HG03025 (cell line): Measurements from ENCODE around the gene AAMDC.
"Not testable (repeated sequence)": the region's sequence is repeated elsewhere in the genome, so short reads cannot be mapped to it uniquely, and the experiment has no call there.

Experiments used
- ATAC-seq: cut with Tn5 transposase; IDR thresholded peaks from one replicate; pipeline ENCODE4 v1.9.1; 2021; ENCODE audit warnings: mild to moderate bottlenecking, moderate library complexity; ENCODE audit not compliant: unreplicated experiment, low FRiP score

The AAMDC gene

DNA sequence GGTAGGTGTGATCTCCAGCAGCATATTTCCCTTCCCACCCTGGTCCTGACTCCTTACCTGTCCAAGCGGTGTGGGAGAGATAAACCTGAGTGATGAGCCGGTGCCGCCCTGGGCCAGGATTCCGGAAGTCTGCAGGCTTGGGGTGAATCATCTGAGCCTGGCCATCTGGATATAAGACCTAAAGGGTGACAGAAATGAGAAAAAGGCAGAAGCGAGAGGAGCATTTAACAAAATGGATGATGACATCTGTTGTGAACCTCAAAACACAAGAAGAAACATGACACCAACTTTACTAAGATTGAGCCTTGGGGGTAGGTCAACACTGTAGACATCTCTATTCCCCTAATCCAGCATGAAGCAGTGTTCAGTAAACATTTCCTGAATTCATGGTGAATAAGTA lies 62.8 kb downstream of the AAMDC start:
- ATAC-seq, result no peak

DNA sequence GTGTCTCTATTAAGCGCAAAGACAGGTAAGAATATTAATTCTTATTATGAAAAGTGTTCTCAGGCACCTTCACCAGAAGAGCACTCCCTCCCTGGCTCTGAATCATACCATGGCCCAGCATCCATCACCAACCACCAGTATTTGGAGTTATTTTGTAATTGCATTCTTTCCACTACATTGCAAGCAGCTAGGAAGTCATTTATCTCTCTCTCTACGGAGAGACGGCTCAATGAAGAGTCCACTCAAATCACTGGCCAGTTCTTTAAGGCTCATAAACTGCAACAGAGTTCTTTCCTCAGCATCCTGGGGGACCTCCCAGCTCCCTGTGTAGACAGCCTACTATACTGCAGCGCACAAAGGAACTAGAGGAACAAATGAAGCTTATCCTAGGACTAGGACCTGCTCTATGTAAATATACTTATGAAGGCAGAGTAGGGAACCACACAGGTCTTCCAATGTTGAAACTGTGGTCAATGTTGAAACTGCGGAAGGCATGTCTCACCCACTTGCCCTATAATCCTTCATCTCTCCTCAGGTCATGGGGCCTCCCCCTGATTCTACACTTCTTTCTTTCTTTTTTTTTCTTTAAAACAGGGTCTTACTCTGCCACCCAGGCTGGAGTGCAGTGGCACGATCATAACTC lies 63.4 kb downstream of the AAMDC start:
- no peak for ATAC-seq

GRCh38 chr11:77884829-77885190 lies 63.9 kb downstream of the AAMDC start:
- no peak for ATAC-seq

DNA sequence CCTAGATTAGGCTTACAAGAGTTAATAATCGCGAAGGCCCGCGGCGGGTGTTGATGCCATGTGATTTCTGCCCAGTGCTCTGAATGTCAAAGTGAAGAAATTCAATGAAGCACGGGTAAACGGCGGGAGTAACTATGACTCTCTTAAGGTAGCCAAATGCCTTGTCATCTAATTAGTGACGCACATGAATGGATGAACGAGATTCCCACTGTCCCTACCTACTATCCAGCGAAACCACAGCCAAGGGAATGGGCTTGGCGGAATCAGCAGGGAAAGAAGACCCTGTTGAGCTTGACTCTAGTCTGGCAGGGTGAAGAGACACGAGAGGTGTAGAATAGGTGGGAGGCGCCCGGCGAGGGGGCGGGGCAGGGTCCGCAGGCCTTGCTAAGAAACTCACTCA lies 65.5 kb downstream of the AAMDC start:
- no peak for ATAC-seq

DNA sequence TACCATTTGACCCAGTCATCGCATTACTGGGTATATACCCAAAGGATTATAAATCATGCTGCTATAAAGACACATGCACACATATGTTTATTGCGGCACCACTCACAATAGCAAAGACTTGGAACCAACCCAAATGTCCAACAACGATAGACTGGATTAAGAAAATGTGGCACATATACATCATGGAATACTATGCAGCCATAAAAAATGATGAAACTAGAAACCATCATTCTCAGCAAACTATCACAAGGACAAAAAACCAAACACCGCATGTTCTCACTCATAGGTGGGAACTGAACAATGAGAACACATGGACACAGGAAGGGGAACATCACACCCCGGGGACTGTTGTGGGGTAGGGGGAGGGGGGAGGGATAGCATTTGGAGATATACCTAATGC lies 68.1 kb downstream of the AAMDC start:
- ATAC-seq, result not testable (repeated sequence)

DNA sequence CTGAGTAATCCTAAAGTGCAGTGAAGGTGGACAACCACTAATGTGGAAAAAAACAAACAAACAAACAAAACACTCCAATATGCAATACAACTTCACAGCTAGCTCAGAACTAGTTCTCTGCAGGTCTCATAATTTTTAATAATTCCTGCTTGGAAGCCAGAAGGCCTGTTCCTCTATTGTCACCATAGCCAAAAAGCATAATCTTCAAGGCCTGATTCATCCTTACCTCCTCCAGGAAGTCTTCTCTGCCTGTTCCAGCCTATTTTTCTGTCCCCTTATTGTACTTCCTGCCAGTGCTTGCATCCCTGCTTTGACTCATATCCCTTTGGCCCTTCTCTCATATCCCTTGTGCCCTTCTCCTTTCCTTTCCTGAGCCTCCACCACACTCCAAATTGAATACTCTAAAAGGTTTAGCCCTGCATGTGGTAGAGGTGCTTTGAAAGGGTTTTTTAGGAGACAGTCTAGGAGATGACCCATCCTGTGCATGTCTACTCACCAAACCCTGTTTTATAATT lies 69.2 kb downstream of the AAMDC start:
- not testable (repeated sequence) for ATAC-seq

DNA sequence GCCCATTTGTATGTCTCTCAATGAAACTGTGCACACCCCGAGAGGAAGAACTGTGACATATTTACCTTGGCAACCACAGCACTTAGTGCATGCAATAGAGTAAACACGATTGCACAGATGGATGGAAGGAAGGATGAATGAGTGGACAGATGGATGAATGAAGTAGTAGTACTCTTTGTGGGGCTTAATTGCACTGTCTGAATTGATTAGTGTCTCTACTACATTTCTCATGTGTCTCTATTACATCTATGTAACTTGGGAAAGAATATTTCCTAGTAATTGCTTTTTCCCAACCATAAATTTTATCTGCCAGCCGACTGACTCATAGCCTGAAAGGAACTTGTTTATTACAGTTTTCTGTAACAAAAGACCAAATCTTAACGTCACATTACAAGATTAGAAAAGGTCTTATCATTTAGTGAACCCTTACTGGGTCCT lies 69.7 kb downstream of the AAMDC start:
- ATAC-seq, result not testable (repeated sequence)

DNA sequence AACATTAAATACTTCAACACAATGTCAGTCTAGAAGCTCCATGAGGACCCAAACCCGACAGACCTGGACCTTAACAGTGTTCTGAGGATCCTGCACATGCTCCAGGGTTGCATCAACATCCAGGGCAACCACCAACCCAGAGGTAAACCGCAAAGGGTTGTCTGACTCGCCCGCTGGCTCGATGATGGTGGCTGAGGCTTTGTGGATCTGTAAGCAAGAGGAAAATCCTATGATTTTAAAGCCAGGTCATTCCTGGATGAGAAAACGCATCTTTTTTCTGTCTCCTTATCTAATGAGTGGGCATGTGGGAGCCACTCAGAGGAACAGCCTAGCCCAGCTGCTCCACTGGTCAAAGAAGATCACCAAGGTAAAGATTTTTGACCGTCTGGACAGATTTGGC lies 70.3 kb downstream of the AAMDC start:
- ATAC-seq, result not testable (repeated sequence)

DNA sequence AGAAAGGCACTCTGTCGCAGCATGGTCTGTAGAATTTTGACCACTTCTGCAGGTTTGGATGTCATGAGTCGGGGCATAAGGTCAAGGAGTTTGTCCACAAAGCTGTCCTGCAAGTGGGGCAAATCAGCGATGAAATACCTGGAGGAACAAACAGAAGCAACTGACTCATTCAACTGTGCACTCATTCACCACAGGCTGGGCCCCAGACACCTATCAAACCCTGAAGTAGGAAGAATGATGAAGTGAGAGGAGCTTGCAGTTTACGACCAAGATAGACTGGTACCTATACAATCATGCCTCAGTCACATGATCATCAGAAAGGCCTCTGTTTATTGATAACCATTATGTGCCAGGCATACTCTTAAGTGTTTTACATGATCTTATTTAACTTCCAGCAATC lies 70.8 kb downstream of the AAMDC start:
- not testable (repeated sequence) for ATAC-seq

GRCh38 chr11:77894949-77895348 lies 74.0 kb downstream of the AAMDC start:
- not testable (repeated sequence) for ATAC-seq

GRCh38 chr11:77908835-77909234 lies 87.9 kb downstream of the AAMDC start:
- no peak for ATAC-seq

DNA sequence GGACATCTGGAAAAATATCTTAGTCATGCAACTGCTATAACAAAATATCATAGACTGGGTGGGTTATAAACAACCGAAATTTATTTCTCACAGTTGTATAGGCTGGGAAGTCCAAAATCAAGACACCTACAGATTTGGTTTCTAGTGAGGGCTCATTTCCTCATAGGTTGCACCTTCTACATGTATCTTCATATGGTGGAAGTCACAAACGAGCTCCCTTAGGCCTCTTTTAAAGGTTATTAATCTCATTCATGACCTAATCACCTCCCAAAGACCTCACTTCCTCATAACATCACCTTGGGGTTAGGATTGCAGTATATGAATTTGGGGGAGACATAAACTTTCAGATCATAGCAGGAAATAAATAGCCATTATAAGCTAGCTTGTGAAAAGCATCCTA lies 88.3 kb downstream of the AAMDC start:
- ATAC-seq, result no peak

- not testable (repeated sequence) for ATAC-seq
These were observed 89.9 kb downstream of the AAMDC start for GRCh38 chr11:77910828-77911227.

DNA sequence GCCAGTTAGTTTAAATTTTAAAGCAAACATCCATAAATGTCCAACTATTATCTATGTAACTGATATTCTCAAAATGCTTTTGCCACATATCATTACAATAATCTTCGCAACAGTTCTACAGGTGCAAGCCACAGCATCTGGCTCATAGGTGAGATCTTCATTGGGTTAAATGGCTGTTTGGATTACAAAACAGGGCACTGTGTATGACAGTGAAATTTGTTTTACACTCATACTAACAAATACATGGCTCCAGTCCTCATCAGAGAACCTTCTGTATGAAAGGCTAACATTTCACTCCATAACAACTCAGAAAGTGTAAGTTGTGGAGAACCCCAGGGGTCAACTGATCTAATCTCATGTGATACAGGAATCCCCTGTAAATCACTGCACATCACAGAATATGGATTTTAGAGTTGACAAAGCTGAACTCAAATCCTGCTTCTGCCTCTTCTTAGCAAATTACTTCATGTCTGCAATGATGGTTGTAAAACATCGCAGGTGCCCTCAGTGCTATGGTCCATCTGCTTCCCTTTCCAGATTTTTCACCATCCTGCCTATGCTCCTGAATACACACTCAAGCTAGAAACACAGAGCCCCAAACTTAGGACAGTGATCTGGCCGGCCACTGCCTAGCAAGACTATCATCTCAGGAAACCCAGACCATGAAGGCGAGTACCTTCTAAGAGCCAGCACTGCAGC lies 92.8 kb downstream of the AAMDC start:
- ATAC-seq, result not testable (repeated sequence)

- not testable (repeated sequence) for ATAC-seq
These were observed 93.4 kb downstream of the AAMDC start for GRCh38 chr11:77914307-77914791.

DNA sequence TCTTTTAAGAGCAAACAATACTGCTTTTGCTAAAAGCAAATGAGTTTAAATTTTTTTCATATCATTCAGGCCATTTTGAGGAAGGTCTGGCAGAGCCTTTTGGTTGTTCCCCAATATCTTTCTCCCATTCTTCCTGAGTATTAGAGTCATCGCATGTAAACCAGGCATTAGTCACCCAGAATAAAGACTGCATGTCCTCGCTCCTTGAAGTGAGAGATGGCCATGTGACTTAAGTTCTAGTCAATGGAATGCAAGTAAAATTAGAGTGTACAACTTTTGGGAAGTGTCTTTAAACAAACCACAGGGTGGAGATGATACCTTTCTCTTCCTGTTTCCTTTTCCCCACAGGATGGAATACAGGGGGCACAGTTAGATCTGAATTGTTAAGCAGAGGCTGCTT lies 96.8 kb downstream of the AAMDC start:
- not testable (repeated sequence) for ATAC-seq
